ENCODE measurements around the gene TRAM2.

DNA sequence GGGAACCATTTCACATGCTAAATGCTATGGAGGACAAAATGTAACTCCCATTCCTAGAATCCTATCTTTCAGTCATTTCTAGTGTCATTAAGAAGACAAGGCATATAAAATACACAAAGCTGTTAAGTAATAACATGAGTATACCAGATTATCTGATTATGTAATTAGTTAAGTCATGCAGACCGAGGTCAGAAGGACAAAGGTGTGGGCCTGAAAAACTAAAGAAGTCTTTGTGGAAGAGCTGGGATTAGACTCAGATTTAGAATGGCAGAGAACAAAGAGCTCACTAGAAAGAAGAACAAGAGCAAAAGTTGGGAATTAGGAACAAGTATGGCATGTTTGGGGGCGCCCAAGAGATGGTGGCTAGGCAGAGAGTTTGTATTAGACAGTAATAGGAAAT lies 119.8 kb downstream of the TRAM2 start:
- TF ChIP-seq, protein P1, sequence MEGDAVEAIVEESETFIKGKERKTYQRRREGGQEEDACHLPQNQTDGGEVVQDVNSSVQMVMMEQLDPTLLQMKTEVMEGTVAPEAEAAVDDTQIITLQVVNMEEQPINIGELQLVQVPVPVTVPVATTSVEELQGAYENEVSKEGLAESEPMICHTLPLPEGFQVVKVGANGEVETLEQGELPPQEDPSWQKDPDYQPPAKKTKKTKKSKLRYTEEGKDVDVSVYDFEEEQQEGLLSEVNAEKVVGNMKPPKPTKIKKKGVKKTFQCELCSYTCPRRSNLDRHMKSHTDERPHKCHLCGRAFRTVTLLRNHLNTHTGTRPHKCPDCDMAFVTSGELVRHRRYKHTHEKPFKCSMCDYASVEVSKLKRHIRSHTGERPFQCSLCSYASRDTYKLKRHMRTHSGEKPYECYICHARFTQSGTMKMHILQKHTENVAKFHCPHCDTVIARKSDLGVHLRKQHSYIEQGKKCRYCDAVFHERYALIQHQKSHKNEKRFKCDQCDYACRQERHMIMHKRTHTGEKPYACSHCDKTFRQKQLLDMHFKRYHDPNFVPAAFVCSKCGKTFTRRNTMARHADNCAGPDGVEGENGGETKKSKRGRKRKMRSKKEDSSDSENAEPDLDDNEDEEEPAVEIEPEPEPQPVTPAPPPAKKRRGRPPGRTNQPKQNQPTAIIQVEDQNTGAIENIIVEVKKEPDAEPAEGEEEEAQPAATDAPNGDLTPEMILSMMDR (IDR thresholded peaks at IDR 0.05 in 2 of 3, conservative IDR thresholded peaks at IDR 0.05 in 1 of 3; ENCODE audit: control insufficient read depth in 2 of 3, extremely low read depth in 1 of 3, insufficient read depth in 1 of 3, low read depth in 3 of 3, low read length in 3 of 3): no peak
- no peak for TF ChIP-seq BCL11A (IDR thresholded peaks at IDR 0.05; ENCODE audit: low read depth, low read length)
- TF ChIP-seq, protein P2, sequence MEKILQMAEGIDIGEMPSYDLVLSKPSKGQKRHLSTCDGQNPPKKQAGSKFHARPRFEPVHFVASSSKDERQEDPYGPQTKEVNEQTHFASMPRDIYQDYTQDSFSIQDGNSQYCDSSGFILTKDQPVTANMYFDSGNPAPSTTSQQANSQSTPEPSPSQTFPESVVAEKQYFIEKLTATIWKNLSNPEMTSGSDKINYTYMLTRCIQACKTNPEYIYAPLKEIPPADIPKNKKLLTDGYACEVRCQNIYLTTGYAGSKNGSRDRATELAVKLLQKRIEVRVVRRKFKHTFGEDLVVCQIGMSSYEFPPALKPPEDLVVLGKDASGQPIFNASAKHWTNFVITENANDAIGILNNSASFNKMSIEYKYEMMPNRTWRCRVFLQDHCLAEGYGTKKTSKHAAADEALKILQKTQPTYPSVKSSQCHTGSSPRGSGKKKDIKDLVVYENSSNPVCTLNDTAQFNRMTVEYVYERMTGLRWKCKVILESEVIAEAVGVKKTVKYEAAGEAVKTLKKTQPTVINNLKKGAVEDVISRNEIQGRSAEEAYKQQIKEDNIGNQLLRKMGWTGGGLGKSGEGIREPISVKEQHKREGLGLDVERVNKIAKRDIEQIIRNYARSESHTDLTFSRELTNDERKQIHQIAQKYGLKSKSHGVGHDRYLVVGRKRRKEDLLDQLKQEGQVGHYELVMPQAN (conservative IDR thresholded peaks at IDR 0.05): no peak
